Small intestine (tissue), 7 donors: Measurements from ENCODE around the gene TUBGCP5. TPM values are rescaled to one million over a fixed set of nuclear protein-coding genes. Genes with fewer than 3 reads are reported as not detected.

ENCODE experiments used
- DNase-seq, 2 donors: peaks; one replicate each; pipeline versions ENCODE4 v3.0.0 to v3.0.0-alpha.2; 2013
- FAIRE-seq: peaks from 2 replicates; lab custom pipeline; 2012; peaks lifted over from hg19 to GRCh38; lab: Jason Lieb, UNC
- H3K27ac ChIP-seq, 3 donors: one replicate each; pipeline ENCODE4 v1.5.1; 2013; ENCODE audit warnings: low read length in 2 of 3, mild to moderate bottlenecking in 2 of 3, control low read depth in 1 of 3, inconsistent platforms in 1 of 3, low read depth in 1 of 3, moderate library complexity in 1 of 3
- H3K27me3 ChIP-seq, 3 donors: one replicate each; pipeline ENCODE4 v1.6.1; 2013; ENCODE audit warnings: low read length in 3 of 3, inconsistent platforms in 1 of 3; ENCODE audit not compliant: control insufficient read depth in 3 of 3, insufficient read depth in 3 of 3
- H3K36me3 ChIP-seq, 3 donors: one replicate each; pipeline ENCODE4 v1.6.1; 2013; ENCODE audit warnings: low read length in 3 of 3, inconsistent platforms in 1 of 3, low read depth in 1 of 3, mild to moderate bottlenecking in 1 of 3, moderate library complexity in 1 of 3; ENCODE audit not compliant: control insufficient read depth in 3 of 3, insufficient read depth in 2 of 3
- H3K4me1 ChIP-seq, 3 donors: one replicate each; pipeline ENCODE4 v1.6.1; 2013; ENCODE audit warnings: low read length in 2 of 3, inconsistent platforms in 1 of 3, low read depth in 1 of 3, mild to moderate bottlenecking in 1 of 3, moderate library complexity in 1 of 3; ENCODE audit not compliant: control insufficient read depth in 3 of 3, insufficient read depth in 2 of 3
- H3K4me3 ChIP-seq, 3 donors: one replicate each; pipeline ENCODE4 v1.5.1; 2013; ENCODE audit warnings: low read length in 3 of 3, control low read depth in 1 of 3, inconsistent platforms in 1 of 3, low read depth in 1 of 3, mild to moderate bottlenecking in 1 of 3, moderate library complexity in 1 of 3
- H3K9me3 ChIP-seq, 2 donors: one replicate each; pipeline ENCODE4 v1.6.1; 2013; ENCODE audit warnings: low read depth in 1 of 2, low read length in 1 of 2; ENCODE audit not compliant: control insufficient read depth in 2 of 2, insufficient read depth in 1 of 2
- WGBS, 3 donors: extraction: QIAGEN DNeasy Blood & Tissue Kit; methylation state at CpG; one replicate each; pipeline ENCODE4 v1.1.7; 2013; 5-methylcytosine and 5-hydroxymethylcytosine counted together
- polyA plus RNA-seq, 4 donors: library from polyadenylated mRNA; stranded (reverse) in 3 of 4; unstranded in 1 of 4; fragments of 200-250 nt in 3 of 4; fragments of 120-200 nt in 1 of 4; gene quantifications; one replicate each; pipeline versions ENCODE4 v1.2.1 to v1.2.3, GENCODE V29; 2013
- donor health status: healthy with polysubstance abuse.
- donor health status: control.
- donor health status: control.
- donor health status: Bipolar disorder and iron deficiency.
- donor health status: healthy.

TUBGCP5 gene
- polyA plus RNA-seq, 4 donors = 3.0 to 16.6 (median 6.1) TPM

DNA sequence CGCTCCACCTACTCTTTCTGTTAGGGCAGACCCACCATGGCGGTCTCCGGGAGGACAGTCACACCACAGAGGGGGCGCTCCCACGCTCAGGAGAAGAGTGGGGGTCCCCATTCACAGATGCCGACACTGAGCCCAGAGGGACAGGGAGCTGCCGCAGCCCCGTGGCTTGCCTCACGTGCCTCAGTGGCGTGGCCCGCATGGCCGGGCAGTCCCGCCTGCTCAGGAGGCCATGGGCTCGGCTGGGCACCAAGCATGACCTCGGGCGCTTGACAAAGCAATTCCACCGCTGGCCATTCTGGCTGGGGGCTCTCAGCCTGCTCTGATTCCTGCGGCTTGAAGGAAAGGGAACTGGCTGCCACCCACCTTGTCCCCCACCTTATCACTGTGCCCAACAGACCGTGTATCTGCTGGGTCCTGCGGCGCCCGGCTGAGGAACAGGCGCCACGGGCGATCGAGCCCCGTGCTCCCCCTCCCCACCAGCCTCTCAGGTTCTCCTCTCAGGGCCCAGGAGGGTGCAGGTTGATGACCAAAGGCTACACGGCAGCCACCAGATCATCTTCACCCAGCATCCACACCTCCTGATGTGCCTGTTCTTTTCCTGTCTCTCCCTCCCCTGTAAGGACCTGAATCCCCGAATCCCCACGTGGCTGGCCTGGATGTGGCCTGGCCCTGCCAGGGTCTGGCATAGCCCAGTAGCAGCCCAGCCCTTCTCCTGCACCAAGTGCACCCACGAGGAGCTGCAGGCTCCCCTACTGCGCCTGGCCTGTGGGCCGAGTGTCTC is 79.9 kb downstream of the TUBGCP5 start:
- no peak for FAIRE-seq
- Histone ChIP-seq H3K27ac (no peak overlapping the region), H3K4me3 (no peak overlapping the region), H3K36me3 (peaks cover 0 to 5% (median 0%) of the 10 kb centered on the region in 3 donors), H3K4me1 (peaks cover 0 to 3% (median 0%) of the 10 kb centered on the region in 3 donors), H3K27me3 (no peaks in the 10 kb centered on the region), H3K9me3 (no peaks in the 10 kb centered on the region)
- 89 to 94% (median 91%) methylated on average over 32 to 33 of the region's 33 CpGs for WGBS, 3 donors
- no peak for DNase-seq

- DNase-seq (no peak), FAIRE-seq (no peak)
- Histone ChIP-seq H3K27ac (no peak overlapping the region), H3K4me1 (peaks cover 0 to 3% (median 0%) of the 10 kb centered on the region in 3 donors), H3K9me3 (no peaks in the 10 kb centered on the region), H3K36me3 (peaks cover 0 to 7% (median 0%) of the 10 kb centered on the region in 3 donors), H3K27me3 (no peaks in the 10 kb centered on the region), H3K4me3 (no peak overlapping the region)
- WGBS, 3 donors = 83 to 86% (median 85%) methylated on average over 16 of the region's 16 CpGs
Measured at GRCh38 chr15:22958487-22959280, 80.7 kb downstream of the TUBGCP5 start.

GRCh38 chr15:22956978-22957260 is 82.5 kb downstream of the TUBGCP5 start:
- Histone ChIP-seq H3K9me3 (no peaks in the 10 kb centered on the region), H3K4me1 (no peaks in the 10 kb centered on the region), H3K27ac (no peak overlapping the region), H3K4me3 (no peak overlapping the region), H3K36me3 (peaks cover 0 to 6% (median 0%) of the 10 kb centered on the region in 3 donors), H3K27me3 (no peaks in the 10 kb centered on the region)
- FAIRE-seq (no peak), DNase-seq (no peak)
- WGBS, 3 donors = 84 to 97% (median 89%) methylated on average over 14 of the region's 14 CpGs

DNA sequence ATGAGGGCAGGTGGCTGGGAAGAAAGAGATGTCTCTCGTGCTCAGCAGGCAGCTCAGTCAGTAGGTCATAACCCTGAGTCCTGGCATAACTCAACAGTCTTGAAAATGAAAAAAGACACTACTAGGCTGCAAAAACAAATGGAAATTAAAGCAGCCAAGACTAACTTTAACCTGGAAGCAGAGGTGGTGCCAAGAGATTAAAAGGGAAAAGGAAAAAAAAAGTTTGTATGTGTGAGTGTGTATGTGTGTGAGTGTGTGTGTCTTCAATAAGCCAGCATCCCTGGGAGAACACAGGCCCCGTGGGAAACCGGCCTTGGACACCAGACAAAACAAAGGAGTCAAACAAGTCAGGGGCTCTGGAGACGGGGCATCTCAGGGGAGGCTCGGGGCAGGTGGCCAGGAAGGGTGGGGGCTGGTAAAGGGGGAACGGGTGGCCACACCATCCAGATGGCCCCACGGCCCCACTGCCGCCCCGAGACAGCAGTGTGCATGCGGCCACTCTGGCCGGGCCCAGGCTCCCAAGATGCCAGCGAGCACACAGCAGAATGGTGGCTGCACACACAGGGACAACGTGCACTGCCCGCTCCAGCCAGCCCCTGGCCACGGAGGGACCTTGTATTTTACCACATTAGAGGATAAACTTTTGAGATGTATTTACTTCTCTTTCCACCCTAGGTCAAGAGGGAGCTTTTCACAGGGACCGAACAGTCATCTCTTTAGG is 83.0 kb downstream of the TUBGCP5 start:
- Histone ChIP-seq H3K4me3 (no peak overlapping the region), H3K9me3 (no peaks in the 10 kb centered on the region), H3K27ac (no peak overlapping the region), H3K27me3 (no peaks in the 10 kb centered on the region), H3K36me3 (peaks cover 0 to 10% (median 0%) of the 10 kb centered on the region in 3 donors), H3K4me1 (no peaks in the 10 kb centered on the region)
- 69 to 85% (median 78%) methylated on average over 15 to 16 of the region's 16 CpGs for WGBS, 3 donors
- DNase-seq = no peak
- no peak for FAIRE-seq

- H3K4me3 ChIP-seq = no peak overlapping the region
- WGBS, 3 donors = 77 to 84% (median 81%) methylated on average over 6 of the region's 6 CpGs
- DNase-seq (no peak), FAIRE-seq (no peak)
- peaks cover 0 to 15% (median 0%) of the 10 kb centered on the region in 3 donors for H3K36me3 ChIP-seq
- H3K4me1 ChIP-seq = no peaks in the 10 kb centered on the region
- no peaks in the 10 kb centered on the region for H3K27me3 ChIP-seq
- H3K9me3 ChIP-seq = no peaks in the 10 kb centered on the region
- no peak overlapping the region for H3K27ac ChIP-seq
Measured at GRCh38 chr15:22955544-22956119, 83.7 kb downstream of the TUBGCP5 start.

DNA sequence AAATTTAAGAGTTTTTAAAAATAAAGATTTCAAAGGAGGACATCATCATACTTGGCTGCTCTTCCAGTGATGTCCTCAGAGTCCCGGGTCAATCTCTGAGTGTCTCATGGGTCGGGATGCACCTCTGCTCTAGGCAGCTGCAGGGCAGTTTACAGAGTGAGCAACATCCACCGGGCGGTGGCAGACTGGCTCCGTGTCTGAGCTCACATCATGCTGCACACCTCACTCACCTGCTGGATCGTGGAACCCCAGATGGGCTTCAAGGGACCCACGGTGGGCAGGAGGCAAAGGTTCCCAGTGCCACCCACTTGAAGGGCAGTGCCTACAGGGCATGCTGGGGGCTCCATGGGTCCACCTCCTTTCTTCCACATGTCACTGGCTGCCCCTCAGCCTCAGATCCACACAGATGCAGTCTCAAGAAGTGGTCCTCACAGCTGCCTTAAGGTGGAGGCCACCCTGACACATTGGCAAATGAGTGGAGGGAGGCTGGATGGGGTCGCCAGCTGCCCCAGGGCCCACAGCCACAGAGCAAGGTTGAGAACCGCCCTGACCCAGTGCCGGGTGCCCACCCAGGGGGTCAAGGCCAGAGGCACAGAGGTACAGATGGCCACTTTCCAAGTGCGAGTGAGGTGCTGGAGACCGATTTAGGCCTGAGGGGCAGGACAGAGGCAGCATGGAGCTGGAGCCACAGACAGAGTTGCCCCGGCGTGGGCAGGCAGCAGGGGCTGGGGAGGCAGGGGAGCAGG is 84.4 kb downstream of the TUBGCP5 start:
- Histone ChIP-seq H3K4me1 (peaks cover 0 to 4% (median 0%) of the 10 kb centered on the region in 3 donors), H3K27ac (no peak overlapping the region), H3K36me3 (peaks cover 0 to 13% (median 0%) of the 10 kb centered on the region in 3 donors), H3K9me3 (no peaks in the 10 kb centered on the region), H3K27me3 (no peaks in the 10 kb centered on the region), H3K4me3 (no peak overlapping the region)
- DNase-seq (no peak), FAIRE-seq (no peak)
- WGBS, 3 donors = 73 to 85% (median 79%) methylated on average over 14 of the region's 14 CpGs

DNA sequence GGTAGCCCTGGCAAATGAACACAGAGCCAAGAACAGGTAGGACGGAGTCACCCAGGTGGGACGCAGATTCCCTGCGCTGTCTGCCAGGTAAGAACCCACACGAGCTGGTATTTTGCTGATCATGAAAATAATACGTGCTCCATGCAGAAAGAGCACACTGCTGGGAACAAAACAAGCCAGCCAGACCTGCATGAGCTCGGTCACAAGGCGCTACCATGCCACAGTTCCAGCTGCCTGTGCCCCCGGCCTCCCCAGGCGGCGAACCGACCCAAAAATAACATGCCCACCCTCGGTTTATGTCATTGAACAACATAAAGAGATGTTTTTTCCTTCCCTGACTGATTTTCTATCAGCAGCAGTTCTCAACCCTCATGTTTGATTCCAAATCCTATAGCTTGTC is 85.0 kb downstream of the TUBGCP5 start:
- 90 to 93% (median 92%) methylated on average over 12 of the region's 12 CpGs for WGBS, 3 donors
- FAIRE-seq (no peak), DNase-seq (no peak)
- Histone ChIP-seq H3K36me3 (peaks cover 0 to 13% (median 0%) of the 10 kb centered on the region in 3 donors), H3K4me1 (peaks cover 0 to 6% (median 0%) of the 10 kb centered on the region in 3 donors), H3K27ac (no peak overlapping the region), H3K4me3 (no peak overlapping the region), H3K9me3 (no peaks in the 10 kb centered on the region), H3K27me3 (no peaks in the 10 kb centered on the region)
